Right atrium auricular region (tissue), 2 donors: ENCODE results near the gene ADAM33. TPM values are rescaled to one million over a fixed set of nuclear protein-coding genes. Genes with fewer than 3 reads are reported as not detected.

Experiments used
- DNase-seq: peaks from one replicate; pipeline ENCODE4 v3.0.0-alpha.2; 2019; ENCODE audit warnings: low spot score
- H3K27ac ChIP-seq, 2 donors: fragments of 200-600 bp; sonication (generic); 1 replicate in 1 of 2; 2 replicates in 1 of 2; pipeline ENCODE4 v1.5.1; 2016 to 2019
- H3K27me3 ChIP-seq, 2 donors: fragments of 200-600 bp; sonication (generic); one replicate each; pipeline versions ENCODE4 v1.5.1 to v1.6.0; 2017 to 2019
- H3K36me3 ChIP-seq: fragments of 200-600 bp; sonication (generic); one replicate; pipeline ENCODE4 v1.5.1; 2016
- H3K4me1 ChIP-seq, 2 donors: fragments of 200-600 bp; sonication (generic); one replicate each; pipeline versions ENCODE4 v1.5.1 to v1.6.0; 2017 to 2019
- H3K4me3 ChIP-seq, 2 donors: fragments of 200-600 bp; sonication (generic); 1 replicate in 1 of 2; 2 replicates in 1 of 2; pipeline ENCODE4 v1.5.1; 2017 to 2019; ENCODE audit warnings: mild to moderate bottlenecking in 1 of 2, moderate library complexity in 1 of 2
- H3K9me3 ChIP-seq, 2 donors: fragments of 200-600 bp; sonication (generic); one replicate each; pipeline ENCODE4 v1.5.1; 2019
- total RNA-seq, 2 donors: library from RNA; depleted of rRNA; stranded (reverse); fragments of >200 nt; gene quantifications; one replicate each; pipeline ENCODE4 v1.1.0, GENCODE V29; 2016
- TF ChIP-seq, protein P1 (sequence below), 2 donors: fragments of 200-600 bp; sonication (generic); IDR thresholded peaks; one replicate each; pipeline ENCODE4 v1.5.1; 2019; ENCODE audit warnings: antibody characterized with exemption in 2 of 2

The ADAM33 gene
- total RNA-seq, 2 donors from 2014 or later = 9.7 to 13.8 TPM

DNA sequence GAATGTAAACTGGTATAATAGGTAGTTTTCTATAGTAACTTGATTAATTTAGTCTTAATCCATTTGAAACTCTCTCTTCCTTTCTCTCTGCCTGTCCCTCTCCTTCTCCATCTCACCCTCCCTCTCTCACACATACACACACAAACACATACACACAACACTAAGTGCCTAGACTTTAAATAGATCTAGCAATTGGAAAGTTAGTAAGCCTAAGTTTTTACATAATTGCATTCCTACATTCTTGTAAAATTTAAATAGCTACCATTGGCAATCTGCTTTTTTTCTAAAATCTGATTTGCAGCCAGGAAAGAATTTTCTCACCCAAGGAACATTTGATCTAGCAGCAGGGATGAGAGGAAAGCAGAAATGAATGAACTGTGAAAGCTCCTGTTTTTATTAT, 34.3 kb downstream of the ADAM33 start:
- H3K27ac ChIP-seq = no peak overlapping the region
- H3K4me1 ChIP-seq = no peaks in the 10 kb centered on the region
- H3K4me3 ChIP-seq = no peak overlapping the region
- H3K9me3 ChIP-seq = no peaks in the 10 kb centered on the region
- TF ChIP-seq, protein P1, sequence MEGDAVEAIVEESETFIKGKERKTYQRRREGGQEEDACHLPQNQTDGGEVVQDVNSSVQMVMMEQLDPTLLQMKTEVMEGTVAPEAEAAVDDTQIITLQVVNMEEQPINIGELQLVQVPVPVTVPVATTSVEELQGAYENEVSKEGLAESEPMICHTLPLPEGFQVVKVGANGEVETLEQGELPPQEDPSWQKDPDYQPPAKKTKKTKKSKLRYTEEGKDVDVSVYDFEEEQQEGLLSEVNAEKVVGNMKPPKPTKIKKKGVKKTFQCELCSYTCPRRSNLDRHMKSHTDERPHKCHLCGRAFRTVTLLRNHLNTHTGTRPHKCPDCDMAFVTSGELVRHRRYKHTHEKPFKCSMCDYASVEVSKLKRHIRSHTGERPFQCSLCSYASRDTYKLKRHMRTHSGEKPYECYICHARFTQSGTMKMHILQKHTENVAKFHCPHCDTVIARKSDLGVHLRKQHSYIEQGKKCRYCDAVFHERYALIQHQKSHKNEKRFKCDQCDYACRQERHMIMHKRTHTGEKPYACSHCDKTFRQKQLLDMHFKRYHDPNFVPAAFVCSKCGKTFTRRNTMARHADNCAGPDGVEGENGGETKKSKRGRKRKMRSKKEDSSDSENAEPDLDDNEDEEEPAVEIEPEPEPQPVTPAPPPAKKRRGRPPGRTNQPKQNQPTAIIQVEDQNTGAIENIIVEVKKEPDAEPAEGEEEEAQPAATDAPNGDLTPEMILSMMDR (IDR thresholded peaks at IDR 0.05) = no peak
- DNase-seq = no peak
- H3K36me3 ChIP-seq = peaks cover 37% of the 10 kb centered on the region
- H3K27me3 ChIP-seq = no peaks in the 10 kb centered on the region

DNA sequence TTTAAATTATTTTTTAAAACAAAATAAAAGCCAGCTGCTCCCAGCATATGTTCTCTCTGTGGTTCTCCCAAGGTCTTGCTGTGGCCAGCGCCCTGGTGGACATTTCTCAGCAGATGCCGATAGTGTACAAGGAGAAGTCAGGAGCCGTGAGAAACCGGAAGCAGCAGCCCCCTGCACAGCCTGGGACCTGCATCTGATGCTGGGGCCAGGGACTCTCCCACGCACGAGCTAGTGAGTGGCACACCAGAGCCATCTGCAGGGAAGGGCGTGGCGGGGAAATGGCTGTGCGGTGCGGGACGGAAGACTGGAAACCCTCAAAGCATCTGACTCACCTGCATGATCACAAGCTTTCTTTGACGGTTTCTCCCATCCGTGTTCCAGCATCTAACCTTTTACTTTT, 35.2 kb downstream of the ADAM33 start:
- no peaks in the 10 kb centered on the region for H3K9me3 ChIP-seq
- no peak overlapping the region for H3K4me3 ChIP-seq
- no peaks in the 10 kb centered on the region for H3K27me3 ChIP-seq
- TF ChIP-seq, protein P1 (IDR thresholded peaks at IDR 0.05) = no peak
- H3K4me1 ChIP-seq = no peaks in the 10 kb centered on the region
- H3K36me3 ChIP-seq = peaks cover 38% of the 10 kb centered on the region
- DNase-seq = no peak
- H3K27ac ChIP-seq = no peak overlapping the region

DNA sequence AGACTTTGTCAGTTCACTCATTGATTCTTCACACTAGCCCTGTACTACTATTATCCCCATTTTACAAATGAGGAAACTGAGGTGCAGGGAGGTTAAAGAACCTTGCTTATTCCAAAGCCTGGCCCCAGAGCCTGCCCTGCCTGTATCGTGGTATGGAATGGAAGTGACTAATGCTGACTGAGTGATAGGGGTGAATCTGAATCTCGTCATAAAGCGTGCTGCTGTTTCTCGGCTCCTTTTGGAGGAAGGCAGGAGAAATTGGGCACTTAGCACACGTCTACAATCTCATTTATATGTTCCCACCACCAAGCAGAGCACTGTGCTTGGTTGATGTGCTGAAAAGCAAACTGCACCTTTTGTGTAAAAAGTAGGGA, 35.8 kb downstream of the ADAM33 start:
- no peak for DNase-seq
- H3K27ac ChIP-seq = no peak overlapping the region
- no peaks in the 10 kb centered on the region for H3K27me3 ChIP-seq
- H3K36me3 ChIP-seq = peaks cover 38% of the 10 kb centered on the region
- no peaks in the 10 kb centered on the region for H3K9me3 ChIP-seq
- TF ChIP-seq, protein P1 (IDR thresholded peaks at IDR 0.05) = no peak
- H3K4me1 ChIP-seq = no peaks in the 10 kb centered on the region
- no peak overlapping the region for H3K4me3 ChIP-seq

DNA sequence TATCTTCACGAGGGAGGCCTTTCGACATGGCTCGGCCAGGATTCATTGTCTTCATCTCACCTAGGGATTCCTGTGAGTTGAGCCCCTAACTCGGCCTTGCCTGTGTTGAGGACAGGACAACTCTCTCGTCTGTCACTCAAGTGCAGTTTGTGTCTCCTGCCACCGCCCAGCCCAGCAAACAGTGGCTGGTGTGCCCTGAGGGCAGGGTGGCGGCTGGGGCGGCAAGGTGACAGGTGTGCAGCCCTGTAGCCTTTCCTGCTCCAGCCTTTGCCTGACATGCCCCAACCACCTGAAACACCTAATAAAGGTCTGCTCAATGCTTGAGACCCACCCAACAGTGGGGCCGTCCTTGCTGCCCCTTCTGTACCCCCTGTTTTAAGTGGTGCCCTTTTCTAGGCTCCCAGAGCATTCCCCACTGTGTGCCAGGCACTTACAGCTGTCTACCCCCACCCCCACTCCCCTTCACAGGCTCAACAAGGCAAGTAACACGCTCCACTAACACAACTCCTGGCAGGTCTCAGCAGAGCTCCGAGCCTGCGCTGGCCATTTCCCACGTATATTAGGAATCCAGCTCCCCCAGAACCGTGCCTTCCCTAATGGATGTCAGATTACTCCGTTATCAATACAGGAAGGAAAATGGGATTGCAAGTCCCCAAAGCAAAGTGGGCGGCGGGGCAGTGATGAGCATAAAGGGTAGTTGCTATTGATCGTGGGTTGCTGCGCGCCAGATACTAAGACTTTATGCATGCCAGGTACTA, 36.3 kb downstream of the ADAM33 start:
- Histone ChIP-seq H3K27me3 (no peaks in the 10 kb centered on the region), H3K9me3 (no peaks in the 10 kb centered on the region), H3K36me3 (peaks cover 38% of the 10 kb centered on the region), H3K4me3 (no peak overlapping the region), H3K4me1 (no peaks in the 10 kb centered on the region), H3K27ac (no peak overlapping the region)
- DNase-seq = no peak
- TF ChIP-seq, protein P1 (IDR thresholded peaks at IDR 0.05) = no peak

DNA sequence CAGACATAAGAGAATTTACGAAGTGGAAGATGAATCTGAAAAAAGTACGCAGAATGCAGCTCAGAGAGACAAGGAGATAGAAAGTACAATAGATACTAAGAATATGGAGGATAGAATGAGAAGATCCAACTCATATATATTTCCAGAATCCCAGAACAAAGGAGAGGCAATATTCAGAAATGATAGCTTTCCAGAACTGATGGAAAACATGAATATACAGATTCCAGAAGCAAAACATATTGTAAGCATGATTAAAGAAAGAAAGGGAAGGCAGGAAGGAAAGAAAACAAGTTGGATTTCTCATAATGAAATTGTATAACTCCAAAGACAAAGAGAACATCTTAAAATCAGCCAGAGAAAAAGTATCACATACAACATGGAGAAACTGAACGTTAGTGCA, 41.6 kb downstream of the ADAM33 start:
- no peaks in the 10 kb centered on the region for H3K4me1 ChIP-seq
- H3K27me3 ChIP-seq = no peaks in the 10 kb centered on the region
- TF ChIP-seq, protein P1 (IDR thresholded peaks at IDR 0.05) = no peak
- no peak overlapping the region for H3K4me3 ChIP-seq
- H3K9me3 ChIP-seq = no peaks in the 10 kb centered on the region
- no peak overlapping the region for H3K27ac ChIP-seq
- DNase-seq = no peak
- peaks cover 23% of the 10 kb centered on the region for H3K36me3 ChIP-seq

DNA sequence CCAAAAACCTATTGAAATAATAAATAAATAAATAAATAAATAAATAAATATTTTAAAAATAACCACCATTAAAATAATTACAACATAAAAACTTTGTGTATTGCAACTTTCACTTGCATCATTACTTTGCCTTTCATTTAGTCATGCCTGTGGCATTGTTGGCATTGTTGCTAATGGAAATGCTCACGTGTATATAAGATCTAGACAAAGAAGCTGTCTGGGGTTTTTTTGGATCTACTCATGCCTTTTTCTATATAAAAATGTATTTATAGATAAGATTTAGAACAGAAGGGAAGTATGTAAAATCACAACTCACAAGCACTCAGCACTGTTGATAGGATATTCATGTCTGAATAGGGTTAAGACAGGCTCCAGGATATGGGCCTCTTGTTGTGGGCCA, 46.5 kb downstream of the ADAM33 start:
- no peaks in the 10 kb centered on the region for H3K4me1 ChIP-seq
- TF ChIP-seq, protein P1 (IDR thresholded peaks at IDR 0.05) = no peak
- H3K9me3 ChIP-seq = no peaks in the 10 kb centered on the region
- H3K27me3 ChIP-seq = no peaks in the 10 kb centered on the region
- H3K27ac ChIP-seq = no peak overlapping the region
- no peak for DNase-seq
- H3K36me3 ChIP-seq = peaks cover 9% of the 10 kb centered on the region
- no peak overlapping the region for H3K4me3 ChIP-seq
